GM18526 (cell line): Measurements from ENCODE around the gene MARK1.

Experiments used
- POLR2A ChIP-seq: IDR thresholded peaks from 3 replicates; pipeline ENCODE4 v1.6.1; 2011; ENCODE audit not compliant: insufficient read length; ENCODE audit errors: extremely low read depth

MARK1 gene

DNA sequence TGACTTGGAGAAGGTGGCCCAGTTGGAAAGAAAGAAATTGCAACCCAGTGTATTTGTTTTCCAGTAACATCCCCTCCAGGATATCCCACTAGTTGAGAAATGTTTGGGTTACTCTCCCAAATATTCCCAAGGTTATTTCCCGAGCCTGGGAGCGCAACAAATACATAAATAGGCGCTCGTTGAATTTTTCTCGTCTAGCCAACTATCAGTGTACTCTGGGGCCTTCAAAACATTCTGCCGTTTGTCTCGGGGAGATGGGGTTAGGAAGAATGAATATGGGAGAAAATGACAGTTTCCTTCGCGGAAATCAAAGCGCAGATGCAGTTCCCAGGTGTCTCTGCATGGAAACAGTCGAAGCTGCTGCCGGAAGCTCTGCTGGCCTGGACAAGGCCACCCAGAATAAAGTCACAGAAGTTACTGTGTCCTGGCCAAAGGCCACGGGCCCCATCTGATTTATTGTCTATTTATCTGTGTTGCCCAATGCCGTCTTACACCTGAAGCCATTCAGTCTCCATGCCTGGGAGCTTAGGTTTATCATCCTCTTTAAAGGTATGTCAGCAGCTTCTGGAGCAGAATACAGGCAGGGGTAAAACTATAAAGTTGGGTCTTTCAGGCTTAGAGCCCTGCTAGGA, 163.2 kb downstream of the MARK1 start:
- no peak for TF ChIP-seq POLR2A

DNA sequence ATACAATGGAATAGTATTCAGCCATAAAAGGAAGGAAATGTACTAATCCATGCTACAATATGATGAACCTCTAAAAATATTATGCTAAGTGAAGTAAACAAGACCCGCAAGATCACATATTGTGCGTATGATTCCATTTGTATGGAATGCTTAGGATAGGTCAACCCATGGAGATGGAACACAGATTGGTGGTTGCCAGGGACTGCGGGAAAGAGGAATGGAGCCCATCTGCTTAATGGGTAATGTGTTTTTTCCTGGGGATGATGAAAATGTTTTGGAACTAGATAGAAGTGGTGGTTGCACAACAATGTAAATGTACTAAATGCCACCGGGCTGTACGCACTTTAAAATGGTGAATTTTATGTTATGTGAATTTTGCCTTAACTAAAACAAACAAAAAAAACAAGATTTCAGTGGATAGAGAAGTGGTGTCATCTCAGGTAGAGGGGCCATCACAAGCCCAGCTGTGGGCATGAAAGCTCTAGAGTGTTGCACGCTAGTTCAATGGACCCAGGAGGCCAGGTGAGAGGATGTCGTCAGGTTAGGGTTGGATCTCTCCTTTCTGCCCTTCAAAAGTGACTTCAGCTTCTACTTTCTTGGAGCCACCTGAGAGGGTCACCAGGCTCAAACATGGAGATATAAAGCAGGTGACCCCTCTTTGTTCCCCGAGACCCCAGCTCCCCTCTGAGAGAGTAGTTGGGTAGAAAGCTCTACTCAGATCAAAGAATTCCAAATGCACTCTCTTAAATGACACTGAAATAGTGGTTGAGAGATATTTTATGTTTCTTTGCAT, 164.7 kb downstream of the MARK1 start:
- no peak for TF ChIP-seq POLR2A

DNA sequence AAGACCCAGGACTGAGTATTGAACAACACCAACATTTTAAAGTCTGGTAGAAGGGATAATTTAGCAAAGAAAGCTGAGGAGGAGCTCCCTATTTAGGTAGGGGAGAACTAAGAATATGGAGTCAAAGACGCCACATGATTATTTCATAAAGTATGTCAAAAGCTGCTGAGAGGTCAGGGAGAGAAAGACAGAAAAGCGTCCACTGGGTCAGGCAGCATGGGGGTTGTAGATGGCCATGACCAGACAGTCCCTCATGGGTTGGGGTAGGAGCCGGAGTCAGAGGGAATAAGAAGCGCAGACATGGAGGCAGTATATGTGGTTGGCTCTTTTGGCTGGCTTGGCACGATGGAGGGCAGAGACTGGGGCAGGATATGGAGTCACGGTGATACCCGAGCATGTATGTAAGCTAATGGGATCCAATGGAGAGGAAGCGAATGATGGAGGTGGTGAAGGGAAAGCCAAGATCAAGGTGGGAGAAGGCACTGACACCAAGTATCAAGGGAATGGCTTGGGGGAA, 167.0 kb downstream of the MARK1 start:
- no peak for TF ChIP-seq POLR2A

DNA sequence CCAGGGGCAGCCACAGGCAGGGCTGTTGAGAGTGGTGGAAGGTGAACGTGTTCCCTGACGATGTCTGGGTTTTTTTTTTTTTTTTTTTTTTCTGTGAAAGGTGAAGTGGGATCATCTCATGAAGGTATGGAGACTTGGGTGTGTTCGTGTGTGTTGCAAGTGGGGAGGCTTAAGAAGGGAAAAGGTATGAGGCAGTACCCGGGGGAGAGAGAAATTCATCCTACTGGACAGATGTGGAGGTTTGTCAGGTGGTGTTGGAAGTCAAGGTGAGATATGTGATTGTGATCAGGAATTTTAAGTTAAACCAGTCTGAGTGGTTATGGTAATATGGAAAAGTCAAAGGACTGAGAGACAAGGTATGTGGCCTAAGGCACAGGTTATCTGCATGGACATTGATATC, 167.5 kb downstream of the MARK1 start:
- no peak for TF ChIP-seq POLR2A

DNA sequence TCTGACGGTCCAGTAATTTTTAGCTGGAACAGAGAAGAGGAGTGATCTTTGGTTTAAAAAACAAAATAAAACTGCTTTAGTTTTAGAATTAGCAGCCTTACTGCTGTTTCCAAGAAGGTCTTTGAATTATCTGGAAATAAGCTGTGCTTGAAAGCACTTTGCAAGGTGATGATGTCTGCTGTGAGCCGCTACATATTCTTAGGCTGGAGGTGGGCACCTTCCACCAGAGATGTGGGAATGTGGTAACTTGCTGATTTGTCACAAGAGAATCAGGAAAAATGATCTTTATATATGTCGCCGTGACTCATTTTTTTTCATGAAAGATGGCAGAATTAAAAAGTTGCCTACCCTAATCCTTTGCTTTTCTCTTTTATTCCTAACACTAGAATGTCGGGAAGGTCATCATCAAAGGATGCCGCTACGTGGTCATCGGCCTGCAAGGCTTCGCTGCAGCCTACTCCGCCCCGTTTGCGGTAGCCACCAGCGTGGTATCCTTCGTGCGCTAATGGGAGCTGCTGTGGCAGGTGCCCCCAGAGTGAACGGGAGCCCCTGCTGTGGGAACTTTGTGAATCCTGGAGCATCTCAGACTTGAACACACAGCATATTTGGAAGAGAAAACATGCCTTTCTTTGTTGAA, 168.4 kb downstream of the MARK1 start:
- no peak for TF ChIP-seq POLR2A

DNA sequence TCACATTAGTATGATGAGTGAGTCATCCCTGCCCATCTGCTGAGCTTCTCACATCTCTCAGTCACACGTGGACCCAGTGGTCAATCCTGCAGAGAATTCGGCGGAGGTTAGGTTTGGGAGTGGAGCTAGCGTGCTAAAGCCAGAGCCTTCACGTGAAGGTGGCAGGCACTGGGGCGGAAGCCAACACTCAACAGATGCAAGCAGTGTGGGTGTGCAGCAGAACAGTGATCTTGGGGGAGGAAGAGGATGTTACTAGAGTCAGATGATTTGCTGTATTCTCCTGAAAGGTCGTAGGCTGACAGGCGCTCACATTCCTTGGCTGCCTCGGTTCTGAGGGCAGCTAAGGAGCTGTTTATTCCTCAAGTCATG, 168.9 kb downstream of the MARK1 start:
- TF ChIP-seq POLR2A = no peak

DNA sequence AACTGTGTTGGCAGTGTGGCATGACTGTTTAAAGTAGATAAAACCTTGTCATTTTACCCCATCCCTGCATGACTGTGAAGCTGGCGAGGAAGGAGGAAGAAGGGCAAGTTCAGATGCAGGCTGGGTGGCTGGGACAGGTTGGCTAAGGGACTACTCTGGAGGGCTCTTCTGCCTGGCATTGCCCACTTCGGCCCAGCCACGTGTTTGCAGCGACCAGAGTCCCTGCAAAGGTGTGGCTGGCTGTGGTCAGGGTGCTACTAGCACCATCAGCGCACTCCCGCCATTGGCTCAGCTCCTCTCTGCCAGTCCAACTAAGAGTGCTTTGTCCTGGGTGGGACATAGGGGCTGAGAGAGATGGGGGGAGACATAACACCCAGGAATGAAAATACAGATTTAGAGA, 169.4 kb downstream of the MARK1 start:
- TF ChIP-seq POLR2A = no peak

DNA sequence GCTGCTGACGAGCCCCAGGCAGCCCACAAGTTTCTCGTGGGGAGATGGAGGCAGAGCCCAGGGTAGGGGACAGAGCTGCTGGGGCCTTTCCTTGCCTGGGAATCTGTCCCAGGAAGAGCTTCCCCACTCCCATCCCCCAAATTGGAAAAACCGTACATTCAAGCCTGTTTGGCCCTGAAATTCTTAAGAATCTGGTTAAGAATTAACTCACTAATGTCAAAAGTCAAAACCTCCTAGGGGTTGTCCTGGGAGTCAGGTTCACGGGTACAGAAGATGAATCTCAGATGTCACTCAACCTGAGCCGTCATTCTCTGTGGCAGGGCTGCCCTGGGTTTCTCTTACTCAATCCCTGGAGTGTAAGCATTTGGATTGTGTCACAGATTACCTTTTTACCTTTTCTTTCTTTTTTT, 170.7 kb downstream of the MARK1 start:
- no peak for TF ChIP-seq POLR2A

DNA sequence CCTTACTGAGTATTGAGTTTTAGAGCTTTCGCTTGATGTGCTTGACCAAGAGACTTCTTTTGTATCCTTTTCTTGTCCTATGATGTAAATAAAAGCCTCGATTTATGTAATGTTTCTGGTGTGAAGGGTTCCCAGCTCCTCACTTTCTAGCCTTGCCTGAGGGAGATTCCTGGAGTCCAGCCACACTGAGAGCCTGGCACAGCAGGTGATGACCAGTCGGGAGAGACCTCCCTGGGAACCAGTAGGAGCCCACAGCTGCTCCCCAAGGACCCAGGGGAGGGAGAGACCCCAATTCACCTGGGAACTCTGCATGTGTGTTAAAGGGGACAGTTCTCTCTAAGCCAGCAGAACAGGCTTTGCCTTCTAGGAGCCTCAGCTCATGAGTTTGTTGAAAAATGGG, 171.1 kb downstream of the MARK1 start:
- no peak for TF ChIP-seq POLR2A

GRCh38 chr1:220700556-220701179, 172.7 kb downstream of the MARK1 start:
- no peak for TF ChIP-seq POLR2A

DNA sequence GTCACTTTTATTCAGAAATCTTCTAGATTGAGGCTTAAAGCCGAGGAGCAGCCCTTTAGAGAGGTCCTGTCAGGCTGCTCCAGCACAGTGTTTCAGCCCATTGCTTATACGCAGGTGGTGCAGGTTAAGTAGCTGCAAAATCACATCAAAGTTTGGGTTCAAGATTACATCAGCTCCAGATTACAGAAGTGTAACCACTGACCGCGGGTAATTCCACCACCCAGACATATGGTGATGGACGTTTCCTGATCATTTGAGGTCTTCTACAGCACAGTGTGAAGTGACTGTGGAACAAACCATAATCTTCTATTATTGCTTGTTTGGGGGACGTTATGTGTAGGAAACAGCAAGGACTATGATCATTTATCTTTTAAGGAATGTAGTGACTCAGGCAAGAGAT, 174.0 kb downstream of the MARK1 start:
- no peak for TF ChIP-seq POLR2A

DNA sequence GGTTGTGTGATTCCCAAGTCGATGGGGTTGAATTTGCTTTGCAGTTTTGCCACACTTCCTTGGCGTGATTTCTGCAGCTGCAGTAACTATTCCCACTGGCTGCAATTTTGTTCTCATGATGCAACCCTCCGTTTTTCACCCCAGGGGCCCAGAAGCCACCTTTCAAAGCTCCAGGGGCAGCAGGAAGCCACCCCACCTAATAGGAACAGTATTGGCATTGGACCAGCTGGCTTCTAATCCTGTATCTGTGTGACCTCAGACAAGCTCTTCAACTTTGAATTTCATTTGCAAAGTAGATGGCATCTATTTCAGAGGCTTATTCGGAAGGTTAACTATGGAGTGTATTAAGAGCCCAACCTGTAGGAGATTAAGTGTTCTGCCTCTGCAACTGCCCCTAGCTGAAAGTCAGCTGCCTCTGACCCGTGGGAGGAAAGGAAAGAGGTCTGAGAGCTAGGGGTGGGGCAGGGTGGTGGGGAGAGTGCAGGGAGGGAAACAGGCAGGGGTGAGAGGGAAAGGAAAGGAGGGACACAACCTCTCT, 174.9 kb downstream of the MARK1 start:
- TF ChIP-seq POLR2A = no peak

- TF ChIP-seq POLR2A = no peak
Observed at GRCh38 chr1:220703305-220703704, 175.4 kb downstream of the MARK1 start.

GRCh38 chr1:220705782-220706181, 177.8 kb downstream of the MARK1 start:
- no peak for TF ChIP-seq POLR2A

- TF ChIP-seq POLR2A = no peak
Observed at GRCh38 chr1:220706480-220706879, 178.5 kb downstream of the MARK1 start.
